Measurements from ENCODE around the gene ADGRV1.

- TF ChIP-seq YY1 (IDR thresholded peaks at IDR 0.05; ENCODE audit: low read depth) (no peak), REST (IDR thresholded peaks at IDR 0.05; ENCODE audit: low read depth) (no peak), TEAD4 (IDR thresholded peaks at IDR 0.05) (no peak), MAX (IDR thresholded peaks at IDR 0.05) (no peak), NFIC (IDR thresholded peaks at IDR 0.05) (no peak), CEBPB (IDR thresholded peaks at IDR 0.05) (peak; percentile 79), TCF12 (IDR thresholded peaks at IDR 0.05; ENCODE audit: low read depth) (no peak), EP300 (IDR thresholded peaks at IDR 0.05; ENCODE audit: borderline replicate concordance) (no peak), CREB1 (IDR thresholded peaks at IDR 0.05; ENCODE audit: low read depth) (no peak), EGR1 (IDR thresholded peaks at IDR 0.05) (no peak), TAF1 (IDR thresholded peaks at IDR 0.05; ENCODE audit: low read depth) (no peak), FOXM1 (IDR thresholded peaks at IDR 0.05; ENCODE audit: borderline replicate concordance, low read depth) (no peak), RAD21 (IDR thresholded peaks at IDR 0.05; ENCODE audit: low read depth) (no peak)
Observed at GRCh38 chr5:90868799-90869198, 310.2 kb downstream of the ADGRV1 start.
